Measurements from ENCODE around the gene PATE3.

PATE3 gene

DNA sequence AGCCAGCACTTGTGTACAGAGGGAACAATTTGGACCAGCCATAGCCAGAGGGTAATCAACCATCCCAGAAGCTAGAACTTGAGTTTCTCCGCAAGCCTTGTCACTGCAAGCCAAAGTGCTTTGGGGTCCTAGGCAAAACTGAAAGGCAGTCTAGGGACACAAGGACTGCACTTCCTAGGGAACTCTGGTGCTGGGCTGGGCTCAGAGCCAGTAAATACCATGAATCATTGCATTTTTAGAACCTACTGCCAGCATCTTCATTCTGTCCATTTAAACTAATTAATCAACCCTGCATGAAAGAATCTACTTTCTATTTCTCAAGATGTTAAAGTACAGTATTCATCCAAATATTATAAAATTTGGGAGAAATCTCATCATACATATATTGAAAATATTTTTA, 20.0 kb downstream of the PATE3 start:
- H3K27me3 ChIP-seq (ENCODE audit: control insufficient read depth in 2 of 2, insufficient read depth in 2 of 2, low read length in 2 of 2): no peaks in the 10 kb centered on the region
- H3K27ac ChIP-seq (ENCODE audit: low read depth in 2 of 2, low read length in 2 of 2): no peak overlapping the region
- H3K4me1 ChIP-seq (ENCODE audit: control insufficient read depth in 2 of 2, insufficient read depth in 2 of 2, low read length in 2 of 2): no peaks in the 10 kb centered on the region
- H3K9ac ChIP-seq (ENCODE audit: low read depth in 1 of 2, low read length in 2 of 2): no peak overlapping the region
- H3K9me3 ChIP-seq (ENCODE audit: control insufficient read depth in 2 of 2, low read length in 2 of 2): no peaks in the 10 kb centered on the region
- no peaks in the 10 kb centered on the region for H3K36me3 ChIP-seq (ENCODE audit: control insufficient read depth in 2 of 2, insufficient read depth in 2 of 2, low read length in 2 of 2)
- no peak overlapping the region for H3K4me3 ChIP-seq (ENCODE audit: low read length in 2 of 2)

DNA sequence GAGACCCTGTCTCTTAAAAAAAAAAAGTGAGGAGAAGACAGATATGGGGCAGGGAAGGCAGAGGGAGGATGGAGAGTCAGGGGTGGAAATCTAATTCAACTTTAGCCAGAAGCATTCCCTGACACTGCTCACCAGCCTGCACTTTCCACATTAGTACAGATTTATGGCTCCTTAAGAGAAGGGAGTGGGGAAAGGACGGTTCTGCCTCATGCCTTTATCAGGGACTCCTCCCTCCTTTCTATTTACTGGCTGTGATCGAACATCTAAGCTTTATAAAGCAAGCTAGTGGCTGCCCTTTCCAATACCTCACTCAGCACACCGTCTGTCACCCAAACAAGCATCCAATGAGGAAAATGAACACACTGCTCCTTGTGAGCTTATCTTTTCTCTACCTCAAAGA, 45.1 kb downstream of the PATE3 start, which contains the start of gene PATE4:
Gene PATE4 (plus strand): TSS at position 301 of the 400 bp plus-strand sequence. CDS start 44 bp downstream, at position 345.
- H3K9me3 ChIP-seq (ENCODE audit: control insufficient read depth in 2 of 2, low read length in 2 of 2): no peaks in the 10 kb centered on the region
- no peaks in the 10 kb centered on the region for H3K27me3 ChIP-seq (ENCODE audit: control insufficient read depth in 2 of 2, insufficient read depth in 2 of 2, low read length in 2 of 2)
- H3K4me3 ChIP-seq (ENCODE audit: low read length in 2 of 2): no peak within 1 kb of the TSS
- no peaks in the 10 kb centered on the region for H3K36me3 ChIP-seq (ENCODE audit: control insufficient read depth in 2 of 2, insufficient read depth in 2 of 2, low read length in 2 of 2)
- H3K27ac ChIP-seq (ENCODE audit: low read depth in 2 of 2, low read length in 2 of 2): no peak within 1 kb of the TSS
- H3K9ac ChIP-seq (ENCODE audit: low read depth in 1 of 2, low read length in 2 of 2): no peak within 1 kb of the TSS
- no peaks in the 10 kb centered on the region for H3K4me1 ChIP-seq (ENCODE audit: control insufficient read depth in 2 of 2, insufficient read depth in 2 of 2, low read length in 2 of 2)

DNA sequence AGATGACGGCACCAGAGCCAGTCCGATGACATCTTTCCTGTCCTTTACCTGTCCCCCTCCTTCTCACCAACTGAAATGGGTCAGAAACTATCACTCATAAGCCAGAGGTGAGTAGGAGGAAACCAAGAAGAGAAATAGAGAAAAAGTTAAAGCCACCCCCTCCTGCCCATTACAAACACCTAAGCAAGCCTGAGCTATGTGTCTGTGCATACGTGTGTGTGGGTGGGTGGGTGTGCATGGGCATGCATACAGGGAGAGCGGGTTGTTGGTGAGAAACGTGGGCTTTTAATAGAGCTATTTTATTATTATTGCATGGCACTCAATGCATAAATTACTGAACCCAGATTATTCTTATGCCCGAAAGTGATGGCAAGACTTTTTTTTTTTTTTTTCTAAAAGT, 47.8 kb downstream of the PATE3 start:
- Histone ChIP-seq H3K9ac (ENCODE audit: low read depth in 1 of 2, low read length in 2 of 2) (no peak overlapping the region), H3K9me3 (ENCODE audit: control insufficient read depth in 2 of 2, low read length in 2 of 2) (no peaks in the 10 kb centered on the region), H3K4me1 (ENCODE audit: control insufficient read depth in 2 of 2, insufficient read depth in 2 of 2, low read length in 2 of 2) (no peaks in the 10 kb centered on the region), H3K27me3 (ENCODE audit: control insufficient read depth in 2 of 2, insufficient read depth in 2 of 2, low read length in 2 of 2) (no peaks in the 10 kb centered on the region), H3K4me3 (ENCODE audit: low read length in 2 of 2) (no peak overlapping the region), H3K36me3 (ENCODE audit: control insufficient read depth in 2 of 2, insufficient read depth in 2 of 2, low read length in 2 of 2) (no peaks in the 10 kb centered on the region), H3K27ac (ENCODE audit: low read depth in 2 of 2, low read length in 2 of 2) (no peak overlapping the region)

All from mucosa of rectum (tissue), 2 donors.